OCI-LY3 (cell line): ENCODE measurements around the gene AHCYL1.

ENCODE experiments used
- H2AFZ ChIP-seq: fragments of 200-600, 300-600 bp; shearing (Covaris generic); 2 replicates; pipeline ENCODE4 v1.6.0; 2014; ENCODE audit warnings: antibody characterized with exemption, low read depth, low read length
- H3K27ac ChIP-seq: fragments of 200-600, 300-600 bp; sonication (generic); 2 replicates; pipeline ENCODE4 v1.5.1; 2014; ENCODE audit warnings: mild to moderate bottlenecking, low read length, moderate library complexity, mixed read lengths
- H3K27me3 ChIP-seq: fragments of 200-600, 300-600 bp; sonication (generic); 2 replicates; pipeline ENCODE4 v1.6.1; 2014; ENCODE audit warnings: low read depth, low read length, mixed read lengths
- H3K36me3 ChIP-seq: fragments of 200-600, 300-600 bp; sonication (generic); replicated peaks from 2 replicates; pipeline ENCODE3; 2014; ENCODE audit warnings: low read depth, low read length, mixed read lengths
- H3K4me1 ChIP-seq: fragments of 300-600, 200-600 bp; sonication (generic); 2 replicates; pipeline ENCODE4 v1.6.1; 2014; ENCODE audit warnings: low read length, mixed read lengths
- H3K4me2 ChIP-seq: fragments of 200-600, 300-600 bp; sonication (generic); 2 replicates; pipeline ENCODE4 v1.6.1; 2014; ENCODE audit warnings: low read length, mixed read lengths
- H3K4me3 ChIP-seq: fragments of 300-600, 200-600 bp; sonication (generic); 2 replicates; pipeline ENCODE4 v1.5.1; 2014; ENCODE audit warnings: antibody characterized with exemption, mild to moderate bottlenecking, low read length, moderate library complexity
- H3K79me2 ChIP-seq: fragments of 300-600, 200-600 bp; shearing (Covaris generic); 2 replicates; pipeline ENCODE4 v1.6.1; 2014; ENCODE audit warnings: mild to moderate bottlenecking, low read length, mixed read lengths
- H3K9ac ChIP-seq: fragments of 300-600, 200-600 bp; shearing (Covaris generic); 2 replicates; pipeline ENCODE4 v1.6.0; 2014; ENCODE audit warnings: mild to moderate bottlenecking, low read length, moderate library complexity
- H3K9me3 ChIP-seq: fragments of 200-600, 300-600 bp; shearing (Covaris generic); 2 replicates; pipeline ENCODE4 v1.6.1; 2014; ENCODE audit warnings: low read length, mixed read lengths; ENCODE audit not compliant: insufficient read depth
- H4K20me1 ChIP-seq: fragments of 200-600, 300-600 bp; sonication (generic); 2 replicates; pipeline ENCODE4 v1.6.1; 2016; ENCODE audit warnings: low read length, mixed read lengths; ENCODE audit not compliant: insufficient read depth
- EZH2phosphoT487 ChIP-seq: fragments of 200-600 bp; shearing (Covaris generic); IDR thresholded peaks from 2 replicates; pipeline ENCODE4 v1.6.1; 2018; ENCODE audit warnings: antibody characterized with exemption, mixed run types, low read depth
- TF ChIP-seq, protein P1 (sequence below): fragments of 200-600, 300-600 bp; sonication (generic); IDR thresholded peaks from 2 replicates; pipeline ENCODE4 v1.5.1; 2014; ENCODE audit warnings: antibody characterized with exemption, low read length, low read depth

AHCYL1 gene

DNA sequence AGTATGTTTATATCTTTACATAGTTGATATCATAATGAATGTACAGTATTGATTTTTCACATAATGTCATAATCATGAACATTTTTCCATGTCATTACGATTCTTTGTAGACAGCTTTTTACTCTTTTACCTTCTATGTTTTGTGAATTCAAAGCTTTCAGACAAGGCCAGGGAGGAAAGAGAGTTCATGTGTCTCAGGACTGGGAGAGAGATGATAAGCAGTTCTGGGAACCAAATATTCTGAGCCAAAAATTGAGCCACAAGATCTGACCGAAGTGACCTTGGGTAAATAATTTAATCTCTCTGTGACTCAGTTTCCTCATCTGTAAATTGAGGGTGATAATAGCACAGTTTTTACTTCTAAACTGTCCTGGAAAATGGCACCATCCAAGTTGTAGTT, 42.1 kb upstream of the AHCYL1 start:
- Histone ChIP-seq H3K27me3 (no peaks in the 10 kb centered on the region), H3K36me3 (no peaks in the 10 kb centered on the region), H3K4me3 (no peak overlapping the region), H3K9me3 (no peaks in the 10 kb centered on the region), H3K27ac (no peak overlapping the region), H2AFZ (no peak overlapping the region), H3K4me1 (no peaks in the 10 kb centered on the region), H3K9ac (no peak overlapping the region), H4K20me1 (no peaks in the 10 kb centered on the region), H3K79me2 (no peaks in the 10 kb centered on the region), H3K4me2 (no peak overlapping the region)
- TF ChIP-seq, protein P1, sequence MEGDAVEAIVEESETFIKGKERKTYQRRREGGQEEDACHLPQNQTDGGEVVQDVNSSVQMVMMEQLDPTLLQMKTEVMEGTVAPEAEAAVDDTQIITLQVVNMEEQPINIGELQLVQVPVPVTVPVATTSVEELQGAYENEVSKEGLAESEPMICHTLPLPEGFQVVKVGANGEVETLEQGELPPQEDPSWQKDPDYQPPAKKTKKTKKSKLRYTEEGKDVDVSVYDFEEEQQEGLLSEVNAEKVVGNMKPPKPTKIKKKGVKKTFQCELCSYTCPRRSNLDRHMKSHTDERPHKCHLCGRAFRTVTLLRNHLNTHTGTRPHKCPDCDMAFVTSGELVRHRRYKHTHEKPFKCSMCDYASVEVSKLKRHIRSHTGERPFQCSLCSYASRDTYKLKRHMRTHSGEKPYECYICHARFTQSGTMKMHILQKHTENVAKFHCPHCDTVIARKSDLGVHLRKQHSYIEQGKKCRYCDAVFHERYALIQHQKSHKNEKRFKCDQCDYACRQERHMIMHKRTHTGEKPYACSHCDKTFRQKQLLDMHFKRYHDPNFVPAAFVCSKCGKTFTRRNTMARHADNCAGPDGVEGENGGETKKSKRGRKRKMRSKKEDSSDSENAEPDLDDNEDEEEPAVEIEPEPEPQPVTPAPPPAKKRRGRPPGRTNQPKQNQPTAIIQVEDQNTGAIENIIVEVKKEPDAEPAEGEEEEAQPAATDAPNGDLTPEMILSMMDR: no peak
- no peak for TF ChIP-seq EZH2phosphoT487

DNA sequence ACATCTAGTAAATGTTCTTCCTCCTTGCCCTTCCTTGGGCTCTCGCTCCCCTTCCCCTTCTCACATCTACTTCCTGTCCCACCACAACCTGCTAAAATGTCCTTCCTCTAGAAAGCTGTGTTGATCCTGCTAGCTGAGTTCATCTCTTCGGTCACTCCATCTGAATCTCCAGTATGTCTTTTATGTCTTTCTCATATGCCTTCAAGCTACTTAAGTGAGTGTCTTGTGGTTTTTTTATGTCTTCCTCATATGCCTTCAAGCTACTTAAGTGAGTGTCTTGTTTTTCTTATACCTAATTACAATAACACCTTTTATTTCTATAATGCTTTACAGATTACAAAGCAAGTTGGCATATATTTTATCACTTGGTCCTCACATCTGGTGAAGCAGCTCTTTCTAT, 40.0 kb upstream of the AHCYL1 start:
- no peaks in the 10 kb centered on the region for H4K20me1 ChIP-seq
- peaks cover 9% of the 10 kb centered on the region for H3K4me1 ChIP-seq
- TF ChIP-seq EZH2phosphoT487: no peak
- TF ChIP-seq, protein P1: no peak
- no peak overlapping the region for H3K4me3 ChIP-seq
- no peak overlapping the region for H3K9ac ChIP-seq
- H3K27ac ChIP-seq: no peak overlapping the region
- H3K4me2 ChIP-seq: no peak overlapping the region
- no peaks in the 10 kb centered on the region for H3K27me3 ChIP-seq
- no peaks in the 10 kb centered on the region for H3K9me3 ChIP-seq
- H3K79me2 ChIP-seq: no peaks in the 10 kb centered on the region
- no peaks in the 10 kb centered on the region for H3K36me3 ChIP-seq
- no peak overlapping the region for H2AFZ ChIP-seq

DNA sequence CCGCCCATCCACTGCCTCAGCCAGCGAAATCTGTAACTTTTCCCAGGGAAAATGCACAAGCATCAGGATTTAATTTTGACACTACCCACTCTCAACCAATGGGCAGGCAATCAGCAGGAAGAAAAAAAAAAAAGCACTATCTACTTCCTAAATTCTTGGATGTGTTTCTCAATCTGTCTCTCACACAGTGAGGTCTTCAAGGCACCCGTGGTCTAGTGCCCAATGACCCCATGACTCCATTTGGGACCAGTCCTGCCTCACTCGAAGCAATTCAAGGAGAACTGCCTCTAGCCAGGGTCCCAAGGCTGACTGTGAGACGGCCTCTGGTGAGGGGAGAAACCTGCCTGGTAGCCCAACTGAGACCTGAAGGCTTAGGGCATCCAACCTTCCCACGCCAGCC, 38.1 kb upstream of the AHCYL1 start:
- H3K9me3 ChIP-seq: no peaks in the 10 kb centered on the region
- H3K4me1 ChIP-seq: peaks cover 9% of the 10 kb centered on the region
- H3K27ac ChIP-seq: no peak overlapping the region
- H3K79me2 ChIP-seq: no peaks in the 10 kb centered on the region
- H4K20me1 ChIP-seq: no peaks in the 10 kb centered on the region
- H3K27me3 ChIP-seq: no peaks in the 10 kb centered on the region
- TF ChIP-seq, protein P1: no peak
- no peak for TF ChIP-seq EZH2phosphoT487
- no peak overlapping the region for H3K4me2 ChIP-seq
- no peak overlapping the region for H3K4me3 ChIP-seq
- no peak overlapping the region for H2AFZ ChIP-seq
- no peak overlapping the region for H3K9ac ChIP-seq
- no peaks in the 10 kb centered on the region for H3K36me3 ChIP-seq

DNA sequence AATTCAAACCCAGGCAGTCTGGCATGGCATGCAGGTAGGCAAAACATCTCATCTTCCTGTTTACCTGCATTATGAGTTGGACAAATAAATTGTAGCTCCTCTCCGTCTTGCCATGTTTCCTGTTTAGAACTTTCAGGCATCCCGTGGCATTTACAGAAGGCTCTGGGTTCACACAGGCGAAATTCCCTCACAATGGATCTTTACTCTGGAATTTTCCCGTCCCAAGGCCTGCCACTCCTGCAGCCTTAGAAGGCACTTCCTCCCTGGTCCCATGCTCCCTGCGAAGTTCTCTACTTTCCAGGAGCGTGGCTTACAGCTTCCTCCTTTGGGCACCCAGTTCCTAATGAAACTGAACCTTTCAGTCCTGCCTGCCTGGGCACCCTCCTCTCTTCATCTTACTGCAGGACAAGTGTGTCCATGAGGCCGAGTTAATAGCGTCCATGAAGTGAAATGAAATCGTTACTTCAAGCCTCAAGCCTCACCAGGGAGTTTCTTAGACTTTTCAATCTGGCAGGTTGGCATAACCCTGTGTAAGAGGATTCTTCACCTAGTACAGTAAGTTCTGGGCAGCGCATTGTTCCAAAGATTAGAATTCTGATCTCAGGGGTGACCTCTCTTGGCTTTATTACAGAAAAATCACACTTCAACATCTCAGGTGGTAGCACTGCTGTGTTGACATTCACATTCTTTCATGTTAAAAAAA, 36.8 kb upstream of the AHCYL1 start:
- Histone ChIP-seq H3K9me3 (no peaks in the 10 kb centered on the region), H3K36me3 (no peaks in the 10 kb centered on the region), H3K4me2 (peak overlapping the region; percentile 14; the same call in 1 of the 2 replicates), H2AFZ (0 out of 2 replicates have a peak overlapping the region, but pooled peaks have one; percentile 21), H3K4me3 (no peak overlapping the region), H3K9ac (no peak overlapping the region), H3K27me3 (no peaks in the 10 kb centered on the region), H3K79me2 (no peaks in the 10 kb centered on the region), H3K27ac (no peak overlapping the region), H3K4me1 (peaks cover 9% of the 10 kb centered on the region), H4K20me1 (no peaks in the 10 kb centered on the region)
- TF ChIP-seq, protein P1: no peak
- TF ChIP-seq EZH2phosphoT487: no peak
